ENCODE results near the gene CSF2RB. TPM values are rescaled to one million over a fixed set of nuclear protein-coding genes. Genes with fewer than 3 reads are reported as not detected.

CSF2RB gene
- total RNA-seq (1 to 10 TPM in 4 of 7 donors, under 1 TPM in 3; 0.53 to 2.3 (median 1.8) TPM), polyA plus RNA-seq (1 to 10 TPM in 1 of 2 donors, under 1 TPM in 1; 0.96 to 2.0 TPM)
- long read RNA-seq, donor 1, partial matches to known transcripts: 0 of 3 reads
- long read RNA-seq, donor 1, other reads (novel, unspliced or antisense): 3 of 3 reads
- long read RNA-seq, donor 2: 0 reads
- long read RNA-seq, donor 3, partial matches to known transcripts: 3 of 7 reads
- long read RNA-seq, donor 3, other reads (novel, unspliced or antisense): 4 of 7 reads

DNA sequence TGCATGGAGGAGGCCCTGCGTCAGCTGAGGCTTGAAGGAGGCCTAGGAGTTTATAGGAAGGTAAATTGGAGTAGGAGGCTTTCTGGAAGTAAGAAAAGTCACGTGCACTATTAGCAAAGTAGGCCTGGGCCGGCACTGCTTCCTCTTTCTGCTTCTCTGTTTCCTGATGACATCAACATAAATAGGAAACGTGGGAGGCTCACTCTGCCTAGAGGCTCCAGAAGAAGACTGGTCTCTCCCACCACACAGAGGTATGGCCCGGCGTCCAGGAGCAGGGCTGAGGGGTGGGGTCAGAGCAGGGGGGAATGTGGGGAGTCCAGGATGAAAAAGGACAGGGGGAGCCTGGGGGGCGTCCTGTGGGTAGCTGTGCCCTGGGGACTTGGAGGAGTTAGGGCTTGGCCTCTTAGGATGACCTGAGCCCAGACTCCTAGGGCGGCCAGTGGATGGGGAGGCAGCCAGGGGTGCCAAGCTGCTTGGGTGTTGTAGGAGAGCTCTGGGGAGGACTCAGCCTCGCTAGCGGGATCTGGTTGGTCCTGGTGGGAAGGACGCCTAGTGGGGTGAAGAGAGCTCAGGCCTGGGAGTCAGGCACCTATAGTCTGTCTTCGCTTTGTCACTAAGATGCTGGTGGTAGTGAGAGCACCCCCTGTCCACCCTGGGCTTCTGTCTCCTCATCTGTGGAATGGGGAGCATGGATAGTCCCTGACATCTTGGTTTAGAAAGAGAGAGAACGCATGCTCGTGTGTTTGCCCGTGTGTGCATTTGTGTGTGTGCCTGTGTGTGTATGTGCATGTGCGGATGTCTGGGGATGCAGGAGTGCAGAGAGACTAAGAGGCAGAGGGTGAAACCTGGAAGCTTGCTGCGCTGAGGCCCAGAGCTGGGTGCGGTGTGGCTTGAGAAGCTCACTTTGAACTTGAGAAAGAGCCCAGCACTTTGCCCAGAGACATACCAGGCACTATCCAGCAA is at the start of gene CSF2RB:
Gene CSF2RB, plus strand, starts transcription at position 202 of the 963 bp plus-strand sequence. CDS start 8,580 bp downstream, outside the sequence.
- Histone ChIP-seq H3K4me3 (no peak within 1 kb of the TSS), H3K4me1 (ENCODE audit: insufficient read depth) (no peaks in the 10 kb centered on the region), H3K27me3 (no peaks in the 10 kb centered on the region), H3K27ac (no peak within 1 kb of the TSS), H3K9me3 (no peaks in the 10 kb centered on the region), H3K36me3 (no peaks in the 10 kb centered on the region)
- TF ChIP-seq, protein P1, sequence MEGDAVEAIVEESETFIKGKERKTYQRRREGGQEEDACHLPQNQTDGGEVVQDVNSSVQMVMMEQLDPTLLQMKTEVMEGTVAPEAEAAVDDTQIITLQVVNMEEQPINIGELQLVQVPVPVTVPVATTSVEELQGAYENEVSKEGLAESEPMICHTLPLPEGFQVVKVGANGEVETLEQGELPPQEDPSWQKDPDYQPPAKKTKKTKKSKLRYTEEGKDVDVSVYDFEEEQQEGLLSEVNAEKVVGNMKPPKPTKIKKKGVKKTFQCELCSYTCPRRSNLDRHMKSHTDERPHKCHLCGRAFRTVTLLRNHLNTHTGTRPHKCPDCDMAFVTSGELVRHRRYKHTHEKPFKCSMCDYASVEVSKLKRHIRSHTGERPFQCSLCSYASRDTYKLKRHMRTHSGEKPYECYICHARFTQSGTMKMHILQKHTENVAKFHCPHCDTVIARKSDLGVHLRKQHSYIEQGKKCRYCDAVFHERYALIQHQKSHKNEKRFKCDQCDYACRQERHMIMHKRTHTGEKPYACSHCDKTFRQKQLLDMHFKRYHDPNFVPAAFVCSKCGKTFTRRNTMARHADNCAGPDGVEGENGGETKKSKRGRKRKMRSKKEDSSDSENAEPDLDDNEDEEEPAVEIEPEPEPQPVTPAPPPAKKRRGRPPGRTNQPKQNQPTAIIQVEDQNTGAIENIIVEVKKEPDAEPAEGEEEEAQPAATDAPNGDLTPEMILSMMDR (IDR thresholded peaks at IDR 0.05): no peak
- TF ChIP-seq EP300 (IDR thresholded peaks at IDR 0.05): no peak
- no peak for TF ChIP-seq POLR2A (IDR thresholded peaks at IDR 0.05)
- intact Hi-C loops (cut with DNase I): no loop called here
- DNase-seq: no peak
- 67 to 71% (median 69%) methylated on average over 18 of the region's 18 CpGs for WGBS, 3 donors

DNA sequence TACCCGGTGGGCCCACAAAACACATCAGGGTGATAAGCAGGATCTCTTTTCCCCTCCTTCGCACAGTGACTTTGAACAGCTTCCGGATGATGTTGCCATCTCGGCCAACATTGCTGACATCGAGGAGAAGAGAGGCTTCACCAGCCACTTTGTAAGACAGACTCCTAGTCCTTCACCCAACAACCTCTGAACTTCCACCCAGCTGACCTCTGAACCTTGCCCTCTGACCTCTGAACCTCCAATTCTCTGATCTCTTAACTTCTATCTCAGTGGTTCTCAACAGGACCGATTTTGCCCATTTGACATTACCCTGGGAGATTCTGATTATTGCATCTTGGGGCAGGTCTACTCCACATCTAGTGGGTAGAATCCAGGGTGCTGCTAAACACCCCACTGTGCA is 49.4 kb upstream of the CSF2RB start:
- intact Hi-C loops (cut with DNase I): loop anchor here in 1 of 4 donors (10.0 kb wide), 1 partner anchor 111 kb away; no protein-coding TSS in a partner anchor
- Histone ChIP-seq H3K4me1 (ENCODE audit: insufficient read depth) (no peaks in the 10 kb centered on the region), H3K4me3 (no peak overlapping the region), H3K36me3 (no peaks in the 10 kb centered on the region), H3K27ac (no peak overlapping the region), H3K27me3 (no peaks in the 10 kb centered on the region), H3K9me3 (no peaks in the 10 kb centered on the region)
- no peak for DNase-seq
- TF ChIP-seq, protein P1 (IDR thresholded peaks at IDR 0.05): no peak
- TF ChIP-seq POLR2A (IDR thresholded peaks at IDR 0.05): no peak
- TF ChIP-seq EP300 (IDR thresholded peaks at IDR 0.05): no peak
- WGBS, 3 donors: 84 to 91% (median 86%) methylated on average over 6 of the region's 6 CpGs

DNA sequence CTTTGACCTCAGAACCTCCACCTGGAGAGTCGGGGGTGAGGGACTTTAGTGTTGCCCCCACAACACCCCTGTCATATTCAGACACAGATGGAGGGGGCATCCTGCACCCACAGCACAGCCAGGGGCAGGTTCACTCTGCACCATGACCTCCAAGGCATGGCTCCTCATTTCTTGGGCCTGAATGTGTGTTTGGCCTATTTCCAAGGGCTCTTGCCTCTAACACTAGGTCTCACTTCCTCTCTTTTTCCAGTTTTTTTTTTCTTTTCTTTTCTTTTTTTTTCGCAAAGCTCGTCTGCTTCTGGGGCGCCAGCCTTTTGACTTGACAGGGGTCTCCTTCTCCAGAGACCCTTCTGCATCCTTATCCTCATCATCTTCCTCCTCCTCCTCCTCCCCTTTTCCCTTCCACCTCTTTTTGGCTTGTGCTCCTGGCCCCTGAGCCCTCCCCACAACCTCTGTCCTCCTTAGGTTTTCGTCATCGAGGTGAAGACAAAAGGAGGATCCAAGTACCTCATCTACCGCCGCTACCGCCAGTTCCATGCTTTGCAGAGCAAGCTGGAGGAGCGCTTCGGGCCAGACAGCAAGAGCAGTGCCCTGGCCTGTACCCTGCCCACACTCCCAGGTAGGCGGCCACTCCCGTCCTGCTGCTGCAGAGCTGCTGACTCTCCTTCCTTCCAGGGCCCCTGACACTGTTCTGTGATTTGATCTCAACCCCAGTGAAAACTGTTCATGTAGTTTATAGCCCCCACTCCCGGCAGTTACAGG is 48.8 kb upstream of the CSF2RB start:
- Histone ChIP-seq H3K4me3 (no peak overlapping the region), H3K27ac (no peak overlapping the region), H3K9me3 (no peaks in the 10 kb centered on the region), H3K36me3 (no peaks in the 10 kb centered on the region), H3K27me3 (no peaks in the 10 kb centered on the region), H3K4me1 (ENCODE audit: insufficient read depth) (no peaks in the 10 kb centered on the region)
- intact Hi-C loops (cut with DNase I): loop anchor here in 1 of 4 donors (10.0 kb wide), 1 partner anchor 110 kb away; no protein-coding TSS in a partner anchor
- WGBS, 3 donors: 61 to 64% (median 61%) methylated on average over 14 of the region's 14 CpGs
- no peak for TF ChIP-seq POLR2A (IDR thresholded peaks at IDR 0.05)
- TF ChIP-seq EP300 (IDR thresholded peaks at IDR 0.05): no peak
- TF ChIP-seq, protein P1 (IDR thresholded peaks at IDR 0.05): no peak
- no peak for DNase-seq

DNA sequence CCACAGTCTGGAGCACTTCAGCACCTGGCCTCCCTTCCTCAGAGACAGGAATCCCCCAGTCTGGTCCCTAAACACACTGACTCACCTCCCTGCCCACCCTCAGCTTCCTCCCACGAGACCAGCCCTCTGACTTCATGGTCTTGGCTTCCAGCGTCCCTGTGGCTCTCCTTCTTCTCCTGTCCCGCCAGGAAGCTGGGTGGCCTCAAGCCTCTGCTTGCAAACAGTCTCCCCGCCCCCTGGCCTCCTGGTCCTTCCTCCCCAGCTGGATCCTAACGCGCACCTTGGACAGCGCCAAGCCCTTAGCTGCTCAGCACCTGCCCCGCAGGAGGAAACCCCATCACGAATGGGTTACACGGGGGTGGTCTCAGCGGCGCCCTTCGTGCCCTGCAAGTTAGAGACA is 48.1 kb upstream of the CSF2RB start:
- Histone ChIP-seq H3K4me1 (ENCODE audit: insufficient read depth) (no peaks in the 10 kb centered on the region), H3K27ac (no peak overlapping the region), H3K9me3 (no peaks in the 10 kb centered on the region), H3K36me3 (no peaks in the 10 kb centered on the region), H3K4me3 (no peak overlapping the region), H3K27me3 (no peaks in the 10 kb centered on the region)
- no peak for TF ChIP-seq POLR2A (IDR thresholded peaks at IDR 0.05)
- no peak for TF ChIP-seq EP300 (IDR thresholded peaks at IDR 0.05)
- TF ChIP-seq, protein P1 (IDR thresholded peaks at IDR 0.05): no peak
- intact Hi-C loops (cut with DNase I): loop anchor here in 1 of 4 donors (10.0 kb wide), 1 partner anchor 109 kb away; no protein-coding TSS in a partner anchor
- no peak for DNase-seq
- WGBS, 3 donors: 8 to 13% (median 10%) methylated on average over 13 of the region's 13 CpGs
